SK-N-SH (cell line): ENCODE measurements around the gene PLEKHA4.

Experiments
- CTCF ChIP-seq: fragments of 200-600 bp; sonication (generic); IDR thresholded peaks from 2 replicates; pipeline ENCODE4 v1.6.1; 2017; ENCODE audit warnings: antibody characterized with exemption, mild to moderate bottlenecking, moderate library complexity
- GATA2 ChIP-seq: sonication (generic); formaldehyde crosslinking; IDR thresholded peaks from 2 replicates; pipeline ENCODE4 v1.5.0; 2020; ENCODE audit warnings: mild to moderate bottlenecking, missing genetic modification reagents
- JUND ChIP-seq: IDR thresholded peaks from 2 replicates; pipeline ENCODE4 v1.4.0; 2012
- MAX ChIP-seq: IDR thresholded peaks from 2 replicates; pipeline ENCODE4 v1.4.0; 2012; ENCODE audit warnings: low read depth
- MEF2A ChIP-seq: IDR thresholded peaks from 2 replicates; pipeline ENCODE4 v1.4.0; 2012; ENCODE audit warnings: low read depth, borderline replicate concordance
- NRF1 ChIP-seq: IDR thresholded peaks from 2 replicates; pipeline ENCODE4 v1.6.1; 2012; ENCODE audit warnings: low read depth, mild to moderate bottlenecking, low read length
- PBX3 ChIP-seq: IDR thresholded peaks from 2 replicates; pipeline ENCODE4; 2012
- POLR2AphosphoS5 ChIP-seq: IDR thresholded peaks from 2 replicates; pipeline ENCODE4 v1.6.1; 2012; ENCODE audit warnings: low read depth, low read length
- REST ChIP-seq: IDR thresholded peaks from 2 replicates; pipeline ENCODE4 v1.6.1; 2012; ENCODE audit warnings: mild to moderate bottlenecking, low read depth, low read length, moderate library complexity
- SIN3A ChIP-seq: IDR thresholded peaks from 2 replicates; pipeline ENCODE4 v1.6.1; 2012; ENCODE audit warnings: low read depth, mild to moderate bottlenecking, low read length, moderate library complexity, borderline replicate concordance
- TAF1 ChIP-seq: IDR thresholded peaks from 2 replicates; pipeline ENCODE4 v1.6.1; 2012; ENCODE audit warnings: low read depth, mild to moderate bottlenecking, low read length, moderate library complexity, borderline replicate concordance
- USF2 ChIP-seq: fragments of 150-350 bp; IDR thresholded peaks from 2 replicates; pipeline ENCODE4 v1.6.1; 2017; ENCODE audit warnings: antibody characterized with exemption, low read length, low read depth, borderline replicate concordance
- YY1 ChIP-seq: IDR thresholded peaks from 2 replicates; pipeline ENCODE4 v1.4.0; 2012; ENCODE audit warnings: low read depth, mild to moderate bottlenecking

- no peak for TF ChIP-seq TAF1
- no peak for TF ChIP-seq JUND
- TF ChIP-seq REST: no peak
- TF ChIP-seq CTCF: no peak
- TF ChIP-seq USF2: no peak
- no peak for TF ChIP-seq SIN3A
- TF ChIP-seq NRF1: no peak
- TF ChIP-seq MAX: no peak
- no peak for TF ChIP-seq YY1
- no peak for TF ChIP-seq MEF2A
- TF ChIP-seq PBX3: no peak
- TF ChIP-seq GATA2: no peak
- TF ChIP-seq POLR2AphosphoS5: no peak
Observed at GRCh38 chr19:48798937-48799336, 69.5 kb downstream of the PLEKHA4 start.
